Common myeloid progenitor, CD34-positive (primary cell): ENCODE data around the gene GMPR.

ENCODE experiments used
- CTCF ChIA-PET: fragments of 350-600 bp; sonication (Branson Sonifier 250); formaldehyde crosslinking; loops from one replicate; lab custom pipeline; 2021; ENCODE audit warnings: antibody characterized with exemption; lab: Charles Lee
- POLR2A ChIA-PET: fragments of 350-600 bp; sonication (Branson Sonifier 250); formaldehyde crosslinking; loops from one replicate; lab custom pipeline; 2021; ENCODE audit warnings: antibody characterized with exemption; lab: Charles Lee
- DNase-seq, 3 donors: peaks; one replicate each; pipeline versions ENCODE4 v3.0.0 to v3.0.0-alpha.2; 2013
- H3K27ac ChIP-seq, 2 experiments: 1 replicate in 1 of 2; 2 replicates in 1 of 2; pipeline ENCODE4 v1.7.0; 2013; ENCODE audit warnings: inconsistent platforms in 2 of 2, low read length in 2 of 2, mild to moderate bottlenecking in 2 of 2, low read depth in 1 of 2, moderate library complexity in 1 of 2; ENCODE audit not compliant: severe bottlenecking in 2 of 2, insufficient read depth in 1 of 2, poor library complexity in 1 of 2
- H3K27me3 ChIP-seq, 5 experiments: replicated peaks in 2 of 5; 1 replicate in 3 of 5; 2 replicates in 2 of 5; pipeline versions ENCODE4 v1.6.1 to v1.7.0; 2013; ENCODE audit warnings: low read length in 4 of 5, mild to moderate bottlenecking in 2 of 5, moderate library complexity in 2 of 5, inconsistent platforms in 1 of 5; ENCODE audit not compliant: insufficient read depth in 5 of 5, control insufficient read depth in 4 of 5
- H3K36me3 ChIP-seq, 4 experiments: 1 replicate in 2 of 4; 2 replicates in 2 of 4; pipeline versions ENCODE4 v1.6.1 to v1.7.0; 2013; ENCODE audit warnings: low read length in 3 of 4, control low read depth in 1 of 4, mild to moderate bottlenecking in 1 of 4; ENCODE audit not compliant: control insufficient read depth in 4 of 4, insufficient read depth in 4 of 4
- H3K4me1 ChIP-seq, 4 experiments: 1 replicate in 3 of 4; 2 replicates in 1 of 4; pipeline versions ENCODE4 v1.6.1 to v1.7.1; 2013; ENCODE audit warnings: low read length in 3 of 4, mild to moderate bottlenecking in 3 of 4, control low read depth in 1 of 4, inconsistent platforms in 1 of 4, moderate library complexity in 1 of 4; ENCODE audit not compliant: control insufficient read depth in 4 of 4, insufficient read depth in 4 of 4; ENCODE audit errors: control extremely low read depth in 1 of 4
- H3K4me3 ChIP-seq, 7 experiments: 1 replicate in 4 of 7; 2 replicates in 3 of 7; pipeline versions ENCODE4 v1.5.1 to v1.7.0; 2013; ENCODE audit warnings: mild to moderate bottlenecking in 7 of 7, low read length in 6 of 7, moderate library complexity in 6 of 7, inconsistent platforms in 2 of 7, low read depth in 2 of 7, control low read depth in 1 of 7; ENCODE audit not compliant: insufficient read depth in 4 of 7, control insufficient read depth in 1 of 7; ENCODE audit errors: extremely low read depth in 1 of 7
- H3K9me3 ChIP-seq, 5 experiments: 1 replicate in 4 of 5; 2 replicates in 1 of 5; pipeline versions ENCODE4 v1.6.1 to v1.7.1; 2013; ENCODE audit warnings: low read length in 4 of 5, mild to moderate bottlenecking in 2 of 5, inconsistent platforms in 1 of 5, low read depth in 1 of 5, moderate library complexity in 1 of 5; ENCODE audit not compliant: control insufficient read depth in 4 of 5, insufficient read depth in 2 of 5; ENCODE audit errors: control extremely low read depth in 1 of 5
- WGBS: methylation state at CpG from one replicate; pipeline ENCODE4 v1.1.5; 2013; ENCODE audit not compliant: insufficient coverage; 5-methylcytosine and 5-hydroxymethylcytosine counted together

Gene GMPR

GRCh38 chr6:16344756-16345155, 106.4 kb downstream of the GMPR start:
- no peak overlapping the region for H3K4me3 ChIP-seq
- H3K9me3 ChIP-seq: no peaks in the 10 kb centered on the region
- CTCF ChIA-PET: interaction anchor here (3.3 kb wide), 1 partner anchor 12 kb away, joined by 16 read pairs; no protein-coding TSS in a partner anchor
- POLR2A ChIA-PET: interaction anchor here (0.8 kb wide), 1 partner anchor 69 kb away, joined by 3 read pairs; no protein-coding TSS in a partner anchor
- DNase-seq: no peak
- no peaks in the 10 kb centered on the region for H3K27me3 ChIP-seq
- 100% methylated on average over 6 of the region's 6 CpGs for WGBS
- H3K4me1 ChIP-seq: peaks cover 0 to 10% (median 4%) of the 10 kb centered on the region in 4 experiments
- no peak overlapping the region for H3K27ac ChIP-seq
- no peaks in the 10 kb centered on the region for H3K36me3 ChIP-seq
